Activated CD8-positive, alpha-beta memory T cell treated with anti-CD3 and anti-CD28 coated beads for 1 hour (primary cell): ENCODE measurements around the gene ARNT2.

Source experiments
- DNase-seq, 2 donors: peaks; one replicate each; pipeline ENCODE4 v3.0.0-alpha.2; 2020; ENCODE audit warnings: low read depth in 1 of 2; ENCODE audit errors: extremely low read depth in 1 of 2

The ARNT2 gene

DNA sequence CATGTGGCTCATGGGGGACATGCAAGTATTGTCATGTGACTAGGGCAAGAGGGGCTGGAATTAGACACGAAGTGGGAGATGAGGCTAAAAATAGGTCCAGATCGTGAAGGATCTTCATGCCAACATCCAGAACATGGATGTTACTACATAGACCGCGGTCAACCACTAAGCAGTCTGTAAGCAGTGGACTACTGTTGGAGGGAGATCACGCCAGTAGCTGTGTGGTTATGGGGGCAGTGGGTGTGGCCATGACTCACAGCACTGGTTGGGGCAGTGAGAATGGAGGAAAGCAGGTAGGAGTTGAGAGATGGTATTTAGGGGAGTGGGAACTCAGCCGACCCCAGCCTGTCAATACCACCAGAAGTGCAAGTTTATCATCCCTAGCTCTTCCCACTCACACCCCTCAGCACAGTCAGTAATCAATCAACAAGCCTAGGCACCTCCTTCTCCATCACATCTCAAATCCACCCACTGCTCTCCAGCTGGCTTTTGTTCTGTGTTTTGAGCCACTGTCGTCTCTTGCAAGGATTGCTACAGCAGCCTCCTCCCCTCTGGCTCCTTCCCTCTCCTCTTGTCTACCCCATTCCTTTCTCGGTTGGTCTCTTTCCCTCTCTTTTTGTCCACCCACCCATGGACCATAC is 183.8 kb downstream of the ARNT2 start:
- DNase-seq = no peak

DNA sequence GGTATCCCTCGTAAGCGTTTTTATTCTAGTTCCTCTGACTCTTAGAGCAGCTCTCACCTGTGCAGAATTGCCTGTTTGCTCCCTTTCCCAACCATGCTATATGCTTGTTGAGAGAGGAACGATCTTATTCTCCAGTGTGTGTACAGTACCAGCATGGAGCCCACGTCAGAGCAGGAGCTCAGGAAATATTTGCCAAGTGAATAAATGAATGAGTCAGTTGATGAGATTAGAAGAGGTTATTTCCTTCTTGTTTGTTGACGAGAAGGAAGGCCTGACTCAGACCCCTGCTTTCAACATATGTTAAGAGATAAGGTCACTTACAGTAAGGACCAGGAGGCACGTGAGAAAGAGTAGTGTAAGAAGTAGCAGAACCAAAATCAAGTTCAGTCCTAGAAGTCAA is 184.6 kb downstream of the ARNT2 start:
- DNase-seq = no peak

DNA sequence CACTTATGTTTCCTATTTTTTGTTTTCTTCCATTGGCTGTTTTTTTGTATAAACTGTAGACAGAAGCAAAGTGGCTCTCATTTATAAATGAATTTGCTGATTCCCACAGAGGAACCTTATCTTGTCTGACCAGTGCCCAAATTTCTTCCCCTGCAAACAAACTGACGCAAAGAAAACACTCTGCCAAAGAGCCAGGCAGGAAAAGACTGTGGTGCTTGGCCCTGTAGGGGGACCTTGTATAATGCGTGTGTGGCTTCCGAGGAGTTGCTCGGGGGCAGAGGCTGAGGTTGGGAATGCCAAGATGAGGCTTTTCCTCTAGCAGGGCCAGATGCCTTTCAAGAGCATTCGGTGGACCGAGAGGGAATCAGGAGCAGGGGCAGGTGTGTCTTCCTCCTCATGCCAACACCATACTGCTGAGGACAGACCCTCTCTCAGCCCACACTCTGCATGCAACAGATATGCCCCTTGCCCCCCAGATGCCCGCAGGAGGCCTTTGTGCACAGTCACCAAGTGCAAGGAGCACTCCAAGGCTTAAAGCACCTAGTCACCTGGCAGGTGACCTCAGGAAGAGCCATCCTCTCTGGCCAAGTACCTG is 186.7 kb downstream of the ARNT2 start:
- DNase-seq = no peak

DNA sequence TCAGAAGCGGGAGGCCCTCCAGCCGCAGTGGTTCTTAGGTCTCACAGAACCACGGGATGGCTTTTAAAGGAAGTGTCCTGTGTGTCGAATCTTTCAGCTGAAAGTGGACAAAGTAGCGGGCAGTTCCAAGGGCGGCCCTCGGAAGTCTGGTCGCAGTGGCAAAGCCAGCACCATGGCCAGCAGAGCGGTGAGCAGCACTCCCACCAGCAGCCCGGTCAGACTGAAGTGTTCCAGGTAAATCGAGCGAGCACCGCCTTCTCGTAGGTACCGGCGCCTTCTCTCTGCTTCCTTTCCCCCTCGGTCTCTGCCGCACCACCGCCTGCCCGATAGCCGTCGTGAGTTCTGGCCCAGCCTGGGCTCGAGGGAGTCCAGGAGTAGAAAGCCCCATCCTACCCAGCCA is 187.3 kb downstream of the ARNT2 start:
- DNase-seq = no peak

DNA sequence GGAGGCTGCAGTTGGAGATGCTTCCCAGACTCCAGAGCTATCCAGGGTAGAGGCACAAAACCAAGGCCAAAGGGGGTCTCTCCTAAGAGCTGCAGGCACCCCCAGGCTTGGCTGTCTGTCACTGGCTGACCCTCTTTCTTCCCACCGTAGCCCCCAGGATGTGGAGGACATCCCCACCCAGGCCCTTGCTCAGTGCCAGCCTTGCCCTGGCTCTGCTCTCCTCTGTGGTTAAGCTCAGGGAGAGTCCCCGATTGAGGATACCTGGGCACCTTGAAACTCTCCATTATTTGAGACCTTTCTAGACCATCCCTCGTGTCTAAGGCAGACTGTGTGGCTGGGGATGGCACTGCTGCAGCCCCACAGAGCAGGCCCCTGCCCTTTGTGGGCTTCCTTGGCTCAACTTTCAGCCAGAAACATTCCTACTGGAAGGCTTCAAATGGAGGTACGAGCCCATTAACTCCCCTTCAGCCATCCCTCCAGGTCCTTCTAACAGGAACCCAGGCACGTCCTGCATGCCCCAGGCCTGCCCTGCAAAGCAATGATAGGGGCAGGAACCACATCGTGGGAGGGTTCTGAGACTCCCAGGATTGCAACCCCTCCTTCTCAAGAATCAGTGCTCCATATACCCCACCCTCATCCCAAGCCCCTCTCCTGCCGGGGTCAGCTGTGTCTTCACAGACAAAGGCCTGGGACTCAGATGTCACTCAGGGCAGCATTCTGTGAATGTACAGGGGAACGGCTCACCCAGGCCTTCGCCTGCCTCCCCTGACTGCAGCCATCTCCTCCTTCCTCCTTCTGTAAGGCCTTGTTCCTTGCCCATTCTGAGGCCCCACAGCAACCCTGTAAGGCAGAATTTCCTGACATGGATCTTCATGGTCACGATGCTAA is 188.0 kb downstream of the ARNT2 start:
- DNase-seq = no peak

DNA sequence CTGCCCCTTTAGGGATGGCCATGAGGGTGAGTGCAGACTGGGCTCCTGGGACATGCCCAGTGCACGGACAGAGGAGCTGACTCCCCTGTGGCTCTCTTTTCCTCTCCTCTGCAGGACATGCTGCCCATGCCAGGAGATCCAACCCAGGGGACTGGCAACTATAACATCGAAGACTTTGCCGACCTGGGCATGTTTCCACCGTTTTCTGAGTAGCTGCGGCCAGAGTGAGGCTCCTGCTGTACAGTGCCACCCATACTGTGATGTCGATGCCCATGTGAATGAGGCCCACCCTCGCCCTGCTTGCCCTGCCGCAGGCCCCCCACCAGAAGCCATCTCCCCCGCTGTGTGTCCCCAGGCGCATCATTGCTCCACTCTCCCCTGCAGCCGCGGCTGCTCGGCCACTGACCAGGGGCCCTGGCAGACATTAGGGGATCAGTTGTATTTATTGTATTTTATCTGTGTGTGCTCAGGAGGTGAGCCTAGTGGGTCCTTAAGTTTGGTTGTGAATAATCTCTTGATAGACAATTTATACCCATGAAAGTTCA is 189.4 kb downstream of the ARNT2 start:
- no peak for DNase-seq

DNA sequence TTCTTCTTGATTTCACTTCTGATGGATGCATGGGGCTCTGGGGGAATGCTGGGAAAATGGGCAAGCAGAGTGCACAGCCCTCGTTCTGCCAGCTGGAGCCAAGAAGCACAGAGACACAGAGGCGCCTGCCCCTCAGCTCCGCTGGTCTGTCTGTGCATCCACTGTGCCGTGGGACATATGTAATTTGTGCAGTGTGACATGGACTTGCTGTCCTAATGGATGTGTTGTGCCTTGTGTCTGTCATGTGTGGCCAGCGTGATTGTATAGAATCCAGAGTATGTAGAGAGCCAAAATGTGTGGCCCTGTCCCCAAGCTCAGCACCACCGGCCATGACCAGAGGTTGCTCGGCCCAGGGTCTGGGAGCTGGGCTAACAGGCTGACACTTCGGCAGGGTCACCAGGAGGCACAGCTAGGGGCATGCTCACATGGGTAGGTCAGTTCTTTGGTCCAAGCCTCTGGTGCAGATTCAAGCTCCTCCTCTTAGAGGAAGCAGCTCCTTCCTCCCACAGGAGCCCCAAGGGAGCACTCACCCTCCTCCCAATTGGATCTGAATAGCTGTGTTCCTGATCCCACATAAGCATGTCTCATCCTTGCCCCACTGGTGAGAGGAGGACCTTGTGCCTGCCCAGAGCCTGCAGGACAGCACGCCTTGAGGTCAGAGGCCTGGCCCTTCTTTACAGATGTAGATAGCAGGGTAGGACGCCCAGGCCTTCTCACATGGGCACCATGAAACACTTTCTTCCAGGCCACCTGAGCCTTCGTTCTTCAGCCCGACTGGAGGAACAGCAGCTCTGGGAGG is 190.1 kb downstream of the ARNT2 start:
- DNase-seq = no peak

DNA sequence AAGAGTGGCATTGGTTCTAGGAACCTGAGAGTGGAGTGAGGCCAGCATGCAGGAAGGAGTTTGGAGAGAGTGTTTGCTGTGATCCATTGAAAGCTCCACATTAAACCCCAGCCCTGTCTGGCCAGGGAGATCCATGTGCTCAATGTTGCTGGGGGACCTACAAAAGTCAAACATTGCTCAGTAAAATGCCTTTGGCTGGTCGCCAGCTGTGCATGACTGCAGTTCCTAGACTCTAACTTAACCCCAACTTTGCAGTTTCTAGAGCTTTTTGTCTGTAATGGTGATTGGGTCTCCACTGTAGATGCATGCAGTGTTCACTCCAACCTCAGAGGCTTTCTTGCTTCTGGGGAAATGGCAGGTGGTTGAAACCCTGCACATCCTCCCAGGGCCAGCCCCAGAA is 191.2 kb downstream of the ARNT2 start:
- DNase-seq = no peak

DNA sequence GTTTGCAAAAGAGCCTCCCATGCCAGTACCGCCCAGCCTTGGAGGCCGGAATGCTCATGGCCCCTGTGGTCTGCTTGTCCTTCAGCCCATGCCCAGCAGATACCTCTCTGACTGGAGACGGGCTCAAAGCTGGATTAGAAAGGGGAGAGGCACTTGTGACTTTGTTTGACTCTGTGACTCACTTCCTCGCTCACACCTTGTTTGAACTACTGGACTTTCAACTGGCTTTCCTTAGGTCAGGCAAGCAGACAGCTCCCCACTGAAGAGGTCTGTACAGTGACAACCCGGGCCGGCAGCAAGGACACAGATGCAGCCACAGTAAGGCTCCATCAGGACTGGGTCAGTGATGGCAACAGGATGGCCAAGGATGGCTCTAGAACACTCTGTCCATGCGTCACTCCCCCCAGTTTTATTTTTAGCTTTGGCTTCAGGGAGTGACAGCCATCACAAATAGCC is 192.4 kb downstream of the ARNT2 start:
- no peak for DNase-seq

DNA sequence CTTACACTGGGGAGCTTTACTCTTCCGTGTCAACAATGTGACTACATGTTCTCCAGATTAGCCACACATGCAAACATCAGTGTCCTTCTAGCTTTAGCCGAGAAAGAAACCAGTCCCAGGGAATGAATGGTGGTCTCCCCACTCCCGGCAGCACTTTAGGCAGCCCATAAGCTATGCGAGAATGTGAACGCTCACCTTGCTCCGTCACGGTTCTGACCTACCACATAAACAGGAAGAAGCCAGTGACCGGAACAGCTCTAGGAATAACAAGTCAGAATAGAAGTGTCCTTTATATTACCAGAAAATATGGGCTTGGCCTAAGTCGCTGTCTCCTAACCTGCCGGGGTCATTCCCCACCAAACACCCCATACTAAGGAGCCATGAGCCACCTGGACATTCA is 192.9 kb downstream of the ARNT2 start:
- DNase-seq = no peak

DNA sequence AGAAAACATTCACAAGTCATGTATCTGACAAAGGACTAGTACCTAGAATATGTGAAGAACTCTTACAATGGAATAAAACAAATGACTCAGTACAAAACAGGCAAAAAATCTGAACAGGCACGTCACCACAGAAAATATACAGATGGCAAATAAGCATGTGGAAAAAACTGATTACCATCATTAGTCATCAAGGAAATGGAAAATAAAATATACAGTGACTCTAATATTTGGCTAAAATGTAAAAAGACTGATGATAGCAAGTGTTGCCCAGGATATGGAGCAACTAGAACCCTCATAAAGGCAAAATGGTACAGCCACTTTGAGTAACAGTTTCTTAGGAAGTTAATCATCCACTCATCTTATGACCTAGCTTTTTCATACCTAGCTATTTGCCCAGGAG is 195.2 kb downstream of the ARNT2 start:
- no peak for DNase-seq

DNA sequence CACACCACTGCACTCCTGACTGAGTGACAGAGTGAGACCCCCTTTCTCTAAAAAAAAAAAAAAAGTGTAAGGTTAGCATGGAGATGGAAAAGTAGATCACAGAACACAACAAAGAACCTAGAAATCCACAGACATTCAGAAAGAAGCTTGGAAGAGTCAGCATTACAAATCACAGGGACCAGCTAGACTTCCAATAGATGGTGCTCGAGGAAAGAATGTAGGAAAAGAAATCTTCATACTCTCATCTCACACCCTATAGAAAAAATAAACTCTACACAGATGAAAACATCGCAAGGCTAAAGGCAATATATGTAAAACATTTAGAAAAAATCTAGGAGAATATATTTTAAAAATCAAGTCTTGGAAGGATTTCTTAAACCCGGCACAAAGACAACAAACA is 196.4 kb downstream of the ARNT2 start:
- DNase-seq = no peak

DNA sequence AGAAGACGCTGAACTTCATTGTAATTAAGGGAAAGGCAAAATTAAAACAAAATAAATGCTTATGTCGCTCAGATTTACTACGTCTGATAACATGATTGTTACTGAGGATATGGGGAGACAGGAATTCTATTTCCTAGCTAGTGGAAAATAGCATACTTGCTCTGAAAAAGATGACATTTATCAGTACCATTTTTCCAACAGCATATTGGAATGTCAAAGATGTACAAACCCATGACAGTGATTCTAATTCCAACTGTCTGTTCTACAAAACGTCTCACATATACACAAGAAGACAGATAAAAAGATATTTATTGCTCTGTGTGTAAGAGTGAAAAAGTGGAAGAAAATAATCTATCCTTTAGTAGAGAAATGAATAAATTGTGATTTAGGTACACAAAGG is 197.1 kb downstream of the ARNT2 start:
- DNase-seq = no peak

DNA sequence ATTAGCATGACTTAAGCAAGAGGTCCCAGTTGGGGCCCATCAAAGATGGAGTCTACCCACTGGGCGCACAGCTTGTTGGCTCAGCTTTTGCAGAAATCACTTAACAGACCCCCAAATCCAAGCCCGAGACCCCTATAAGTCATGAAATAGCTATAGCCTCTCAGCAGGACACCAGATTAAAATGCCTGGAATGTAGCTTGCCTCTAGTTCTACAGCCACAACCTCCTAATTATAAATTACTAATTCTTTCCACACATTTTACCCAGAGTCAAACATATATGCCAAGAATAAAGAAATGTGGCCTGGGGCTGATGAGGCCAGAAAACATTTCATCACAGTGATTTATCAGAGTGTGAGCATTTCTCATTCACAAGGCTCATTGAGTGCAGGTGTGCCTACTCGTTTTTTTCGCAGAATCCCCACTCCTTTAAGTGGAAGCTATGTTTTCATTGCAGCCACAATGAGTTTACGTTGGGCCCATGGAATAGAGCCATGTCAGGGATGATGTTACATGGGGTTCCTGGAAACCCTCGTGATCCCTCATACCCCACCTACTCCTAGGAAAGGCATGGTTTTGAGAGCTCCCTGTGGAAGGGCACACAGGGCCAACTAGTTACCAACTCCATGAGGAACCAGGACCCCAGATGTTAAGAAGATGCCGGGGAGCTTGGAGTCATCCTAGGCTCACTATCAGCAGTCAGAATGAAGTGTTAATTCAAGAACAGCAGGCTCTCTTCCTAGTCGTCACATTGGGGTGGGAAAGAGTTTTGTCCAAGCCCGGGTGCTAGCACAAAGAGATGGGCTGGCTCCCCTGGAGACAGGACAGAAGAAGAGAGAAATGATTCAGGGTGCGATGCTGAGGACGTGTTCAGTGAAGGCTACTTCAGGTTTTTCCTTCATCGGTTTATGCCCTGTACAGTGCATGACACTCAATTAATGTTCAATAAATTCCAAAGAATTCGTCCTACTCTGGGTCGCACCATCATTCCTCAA is 200.7 kb downstream of the ARNT2 start:
- no peak for DNase-seq

DNA sequence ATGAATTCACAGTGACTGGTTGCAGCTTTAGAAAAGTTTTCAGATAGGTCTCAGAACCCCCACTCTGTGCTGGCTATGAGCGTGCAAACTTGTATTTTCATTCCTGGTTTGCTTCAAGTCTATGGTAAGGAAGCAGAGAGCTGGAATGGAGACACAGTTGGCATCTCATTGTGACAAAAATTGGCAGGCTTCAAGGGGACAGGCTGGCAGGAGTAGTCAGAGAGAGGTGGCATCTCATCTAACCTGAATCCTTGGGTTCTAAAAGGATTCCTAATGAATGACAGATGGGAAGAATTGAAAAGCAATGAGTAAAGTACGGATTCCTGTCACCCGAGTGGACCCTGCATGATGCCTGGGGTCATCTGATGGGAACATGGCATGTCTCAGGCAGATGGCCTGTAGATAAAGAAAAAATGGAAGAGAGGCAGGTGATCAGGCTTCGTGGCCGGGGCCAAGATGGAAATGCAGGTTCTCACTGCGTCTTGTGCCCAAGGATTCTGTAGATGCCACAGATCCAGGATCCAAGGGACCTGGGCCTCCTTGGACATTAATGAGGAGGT is 201.5 kb downstream of the ARNT2 start:
- no peak for DNase-seq

DNA sequence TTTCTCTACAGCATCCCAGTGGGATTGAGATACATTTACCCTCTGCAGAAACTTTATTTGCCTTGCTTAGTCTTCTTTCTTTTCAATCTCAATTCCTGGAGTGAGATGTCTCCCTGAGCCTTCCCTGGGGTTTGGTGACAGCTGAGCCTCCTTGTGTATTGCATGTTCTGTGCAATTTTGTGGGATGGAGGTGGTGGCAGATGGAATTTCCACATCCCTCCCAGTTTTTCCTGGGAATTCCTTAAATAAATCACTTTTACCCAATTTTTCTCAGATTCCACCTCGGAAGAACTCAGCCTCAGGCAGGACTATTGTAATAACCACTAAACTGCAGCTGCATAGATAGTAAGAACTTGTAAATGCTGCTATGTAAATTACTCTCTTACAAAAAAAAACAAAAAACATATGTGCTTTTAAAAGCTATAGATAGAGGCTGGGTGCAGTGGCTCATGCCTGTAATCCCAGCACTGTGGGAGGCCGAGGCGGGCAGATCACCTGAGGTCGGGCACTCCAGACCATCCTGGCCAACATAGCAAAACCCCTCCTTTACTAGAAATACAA is 202.4 kb downstream of the ARNT2 start:
- no peak for DNase-seq

DNA sequence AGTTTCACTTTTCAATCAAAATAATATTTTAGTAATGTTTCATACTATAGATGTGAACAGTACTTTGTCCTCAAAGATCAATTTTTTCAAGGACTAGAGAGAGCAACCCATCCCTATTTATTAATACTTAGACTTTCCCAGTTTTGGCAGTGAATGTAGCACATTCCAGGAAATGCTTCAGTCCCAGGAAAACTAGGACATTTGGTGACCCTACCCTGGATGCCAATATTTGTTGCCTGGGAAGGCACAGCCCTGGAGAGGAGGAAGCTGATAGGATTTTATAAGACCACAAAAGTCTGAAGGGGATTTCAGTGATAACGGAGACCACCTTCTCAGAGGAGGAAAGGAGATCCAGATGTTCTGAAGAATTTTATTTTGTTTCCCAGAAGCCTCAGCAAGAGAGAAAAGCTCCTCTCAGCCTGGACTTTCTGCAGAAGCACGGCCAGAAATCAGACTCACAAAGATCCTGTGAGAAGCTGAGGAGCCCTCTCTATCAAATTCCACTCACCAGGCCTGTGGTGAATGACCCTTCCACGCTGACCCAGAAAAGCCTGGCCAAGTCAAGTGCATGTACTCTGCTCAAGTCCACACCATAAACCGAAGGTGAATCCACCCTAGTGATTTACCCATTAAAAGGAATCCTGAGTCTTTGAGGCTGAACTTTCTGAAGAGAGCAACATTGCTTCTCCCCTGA is 203.3 kb downstream of the ARNT2 start:
- DNase-seq = no peak

DNA sequence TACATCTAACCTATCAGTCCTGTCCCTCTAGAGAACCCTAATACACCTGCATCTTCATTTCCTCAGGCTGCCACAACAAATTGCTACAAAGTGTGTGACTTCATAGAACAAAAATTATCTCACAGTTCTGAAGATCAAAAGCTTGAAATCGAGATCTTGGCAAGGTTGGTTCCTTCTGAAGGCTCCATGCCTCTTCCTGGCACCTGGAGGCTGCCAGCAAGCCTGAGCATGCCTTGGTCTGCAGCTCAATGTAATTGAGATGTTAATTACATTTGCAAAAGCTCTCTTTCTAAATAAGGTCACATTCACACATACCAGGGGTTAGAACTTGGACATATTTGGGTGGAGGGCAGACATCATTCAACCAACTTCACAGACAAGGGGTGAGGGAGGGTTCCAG is 204.5 kb downstream of the ARNT2 start:
- DNase-seq = no peak

DNA sequence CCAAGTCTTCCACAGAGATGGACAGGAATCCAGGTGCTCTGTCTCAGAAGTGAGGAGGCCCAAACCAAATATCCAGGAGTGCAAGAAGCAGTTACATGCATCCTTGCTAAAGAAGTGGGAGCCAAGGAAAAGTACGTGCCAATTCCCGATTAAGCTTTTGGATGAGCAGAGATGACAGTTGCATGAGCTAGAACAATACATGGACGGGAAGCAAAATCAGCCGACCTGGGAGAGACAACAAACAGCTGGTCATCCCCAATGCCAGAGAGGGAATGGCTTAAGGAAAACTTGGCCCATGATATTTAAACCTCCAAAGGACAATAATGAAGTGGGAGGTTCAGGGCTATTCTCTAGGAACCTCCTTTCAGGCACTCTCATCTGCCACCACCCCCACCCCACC is 204.9 kb downstream of the ARNT2 start:
- DNase-seq = no peak
